BLaER1 treated with 17β-estradiol and CSF1 and Interleukin-3, amounts not matched to agents 10 nM and 100 nM (cell line): ENCODE results near the gene ECI1.
A peak's percentile ranks its signal among the peaks of the same experiment; 100 is the strongest.

Experiments used
- H3K27ac ChIP-seq, 11 experiments: shearing (Covaris generic); formaldehyde crosslinking; 2 replicates each; pipeline ENCODE4 v1.8.1; 2022
- H3K27me3 ChIP-seq, 11 experiments: shearing (Covaris generic); formaldehyde crosslinking; 2 replicates each; pipeline ENCODE4 v1.8.1; 2022
- H3K36me3 ChIP-seq, 11 experiments: shearing (Covaris generic); formaldehyde crosslinking; 2 replicates each; pipeline ENCODE4 v1.8.1; 2022
- H3K4me1 ChIP-seq, 10 experiments: shearing (Covaris generic); formaldehyde crosslinking; 2 replicates each; pipeline ENCODE4 v1.8.1; 2022
- H3K4me2 ChIP-seq, 11 experiments: shearing (Covaris generic); formaldehyde crosslinking; 2 replicates each; pipeline ENCODE4 v1.8.1; 2022
- H3K4me3 ChIP-seq, 10 experiments: shearing (Covaris generic); formaldehyde crosslinking; 2 replicates each; pipeline ENCODE4 v1.8.1; 2022
- H3K9ac ChIP-seq, 11 experiments: shearing (Covaris generic); formaldehyde crosslinking; 2 replicates each; pipeline ENCODE4 v1.8.1; 2022
- H3K9me3 ChIP-seq, 11 experiments: shearing (Covaris generic); formaldehyde crosslinking; replicated peaks in 1 of 11; 2 replicates each; pipeline ENCODE4 v1.8.1; 2022
- H4K20me1 ChIP-seq, 11 experiments: shearing (Covaris generic); formaldehyde crosslinking; 2 replicates each; pipeline ENCODE4 v1.8.1; 2022
- Cebpa-rat ChIP-seq, 11 experiments: shearing (Covaris generic); IDR thresholded peaks; 2 replicates each; pipeline ENCODE4 v1.8.1; 2022

Gene ECI1

GRCh38 chr16:2209258-2210008 lies 42.0 kb downstream of the ECI1 start:
- no peak for TF ChIP-seq Cebpa-rat (IDR thresholded peaks at IDR 0.05)
- Histone ChIP-seq H3K36me3 (peaks cover 42 to 63% (median 51%) of the 10 kb centered on the region in 11 experiments), H3K27ac (no peak overlapping the region), H3K9me3 (no peaks in the 10 kb centered on the region), H3K9ac (peak overlapping the region in 3 of 11 experiments; percentile 1 to 11 (median 9); a peak in 3 of 22 replicates), H3K27me3 (no peaks in the 10 kb centered on the region), H3K4me1 (peaks cover 40 to 58% (median 51%) of the 10 kb centered on the region in 10 experiments), H3K4me2 (no peak overlapping the region), H3K4me3 (no peak overlapping the region), H4K20me1 (peaks cover 8 to 76% (median 36%) of the 10 kb centered on the region in 11 experiments; a peak in 20 of 22 replicates)

DNA sequence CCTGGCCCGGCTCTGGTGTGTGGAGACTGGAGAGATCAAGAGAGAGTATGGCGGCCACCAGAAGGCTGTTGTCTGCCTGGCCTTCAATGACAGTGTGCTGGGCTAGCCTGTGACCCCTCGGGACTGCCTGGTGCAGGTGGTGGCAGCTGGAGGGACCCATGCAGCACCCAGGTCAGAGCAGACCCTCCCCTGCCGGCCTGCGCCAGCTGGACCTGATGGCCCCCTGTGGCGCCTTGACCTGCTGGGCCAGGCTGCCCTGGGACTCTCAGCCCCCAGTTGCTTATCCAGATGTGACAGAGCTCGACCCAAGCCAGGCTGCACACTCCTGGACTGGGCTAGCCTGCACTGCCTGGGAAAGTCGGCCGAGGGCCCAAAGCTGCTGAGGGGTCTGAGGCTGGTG lies 42.6 kb downstream of the ECI1 start:
- Histone ChIP-seq H3K4me3 (no peak overlapping the region), H3K27ac (no peak overlapping the region), H3K4me1 (peaks cover 44 to 61% (median 54%) of the 10 kb centered on the region in 10 experiments)

GRCh38 chr16:2208308-2208707 lies 43.1 kb downstream of the ECI1 start:
- no peak overlapping the region for H3K4me2 ChIP-seq
- H3K9me3 ChIP-seq: no peaks in the 10 kb centered on the region
- peaks cover 42 to 63% (median 51%) of the 10 kb centered on the region in 11 experiments for H3K36me3 ChIP-seq
- peaks cover 8 to 67% (median 34%) of the 10 kb centered on the region in 11 experiments; a peak in 20 of 22 replicates for H4K20me1 ChIP-seq
- H3K4me1 ChIP-seq: peaks cover 40 to 57% (median 50%) of the 10 kb centered on the region in 10 experiments
- H3K9ac ChIP-seq: peak overlapping the region in 2 of 11 experiments; percentile 98; a peak in 3 of 22 replicates
- no peak for TF ChIP-seq Cebpa-rat (IDR thresholded peaks at IDR 0.05)
- H3K27ac ChIP-seq: no peak overlapping the region
- H3K27me3 ChIP-seq: no peaks in the 10 kb centered on the region
- H3K4me3 ChIP-seq: no peak overlapping the region

More for the DNA sequence above, 42.6 kb downstream of the ECI1 start:
- no peaks in the 10 kb centered on the region for H3K27me3 ChIP-seq
- no peak for TF ChIP-seq Cebpa-rat (IDR thresholded peaks at IDR 0.05)
- peaks cover 8 to 72% (median 36%) of the 10 kb centered on the region in 11 experiments; a peak in 20 of 22 replicates for H4K20me1 ChIP-seq
- 0 out of 22 replicates have a peak overlapping the region, but pooled peaks of 1 of the 11 experiments have one; percentile 98 for H3K9ac ChIP-seq
- H3K4me2 ChIP-seq: no peak overlapping the region
- H3K9me3 ChIP-seq: no peaks in the 10 kb centered on the region
- H3K36me3 ChIP-seq: peaks cover 42 to 63% (median 51%) of the 10 kb centered on the region in 11 experiments

GRCh38 chr16:2207872-2208271 lies 43.5 kb downstream of the ECI1 start:
- 0 out of 22 replicates have a peak overlapping the region, but pooled peaks of 2 of the 11 experiments have one; percentile 96 to 100 for H3K4me2 ChIP-seq
- H3K4me3 ChIP-seq: no peak overlapping the region
- peak overlapping the region in 7 of 11 experiments; percentile 91 to 99 (median 98); a peak in 6 of 22 replicates for H3K9ac ChIP-seq
- H3K36me3 ChIP-seq: peaks cover 42 to 62% (median 51%) of the 10 kb centered on the region in 11 experiments
- H3K27ac ChIP-seq: no peak overlapping the region
- H3K4me1 ChIP-seq: peaks cover 35 to 53% (median 45%) of the 10 kb centered on the region in 10 experiments
- no peaks in the 10 kb centered on the region for H3K27me3 ChIP-seq
- peaks cover 8 to 63% (median 30%) of the 10 kb centered on the region in 11 experiments; a peak in 20 of 22 replicates for H4K20me1 ChIP-seq
- H3K9me3 ChIP-seq: no peaks in the 10 kb centered on the region
- no peak for TF ChIP-seq Cebpa-rat (IDR thresholded peaks at IDR 0.05)

- peaks cover 37 to 53% (median 44%) of the 10 kb centered on the region in 11 experiments for H3K36me3 ChIP-seq
- H3K27ac ChIP-seq: peak overlapping the region in 4 of 11 experiments; percentile 6 to 87 (median 21); a peak in 1 of 22 replicates
- TF ChIP-seq Cebpa-rat (IDR thresholded peaks at IDR 0.05): no peak
- peaks cover 0 to 9% (median under 1%) of the 10 kb centered on the region in 11 experiments; a peak in 6 of 22 replicates for H3K27me3 ChIP-seq
- peak overlapping the region in 6 of 10 experiments; percentile 70 to 84 (median 75); a peak in 8 of 20 replicates for H3K4me3 ChIP-seq
- H3K4me1 ChIP-seq: peaks cover 27 to 43% (median 36%) of the 10 kb centered on the region in 10 experiments
- H3K4me2 ChIP-seq: peak overlapping the region; percentile 95 to 100 (median 97); a peak in 20 of 22 replicates
- peak overlapping the region; percentile 15 to 99 (median 95); a peak in 19 of 22 replicates for H3K9ac ChIP-seq
- H3K9me3 ChIP-seq: no peaks in the 10 kb centered on the region
- peaks cover 0 to 53% (median 20%) of the 10 kb centered on the region in 11 experiments; a peak in 16 of 22 replicates for H4K20me1 ChIP-seq
Observed at GRCh38 chr16:2206780-2207433, 44.5 kb downstream of the ECI1 start.

DNA sequence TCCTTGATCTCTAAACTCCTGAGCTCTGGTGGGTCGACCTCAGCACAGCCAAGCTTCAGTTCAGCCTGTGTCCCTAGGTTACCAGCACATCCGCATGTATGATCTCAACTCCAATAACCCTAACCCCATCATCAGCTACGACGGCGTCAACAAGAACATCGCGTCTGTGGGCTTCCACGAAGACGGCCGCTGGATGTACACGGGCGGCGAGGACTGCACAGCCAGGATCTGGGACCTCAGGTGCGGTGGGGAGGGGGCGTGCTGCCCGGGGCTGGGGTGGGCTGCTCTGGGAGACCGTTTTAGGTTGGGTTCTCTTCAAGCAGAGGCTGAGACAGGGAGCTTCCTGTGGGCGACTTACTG lies 45.0 kb downstream of the ECI1 start:
- Histone ChIP-seq H3K9me3 (no peaks in the 10 kb centered on the region), H4K20me1 (peaks cover 0 to 48% (median 15%) of the 10 kb centered on the region in 11 experiments; a peak in 13 of 22 replicates), H3K4me2 (peak overlapping the region; percentile 95 to 100 (median 97)), H3K4me1 (peaks cover 27 to 38% (median 32%) of the 10 kb centered on the region in 10 experiments), H3K9ac (peak overlapping the region; percentile 90 to 99 (median 95)), H3K27me3 (peaks cover 0 to 14% (median 4%) of the 10 kb centered on the region in 11 experiments; a peak in 7 of 22 replicates), H3K4me3 (peak overlapping the region; percentile 62 to 86 (median 72)), H3K27ac (peak overlapping the region; percentile 87 to 99 (median 96); a peak in 19 of 22 replicates), H3K36me3 (peaks cover 32 to 48% (median 41%) of the 10 kb centered on the region in 11 experiments)
- TF ChIP-seq Cebpa-rat (IDR thresholded peaks at IDR 0.05): no peak

DNA sequence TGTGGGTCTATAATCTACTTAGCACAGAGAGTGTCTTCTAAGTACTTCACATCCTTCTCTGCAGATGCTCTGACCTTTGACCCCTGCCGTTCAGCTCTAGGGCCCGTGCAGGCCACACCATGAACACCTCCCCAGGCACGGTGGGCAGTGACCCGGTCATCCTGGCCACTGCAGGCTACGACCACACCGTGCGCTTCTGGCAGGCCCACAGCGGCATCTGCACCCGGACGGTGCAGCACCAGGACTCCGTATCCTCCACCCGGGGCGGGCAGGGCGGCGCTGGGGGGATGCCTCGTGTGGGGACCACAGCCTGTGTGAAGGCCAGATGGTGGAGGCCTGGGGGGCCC lies 45.4 kb downstream of the ECI1 start:
- H3K36me3 ChIP-seq: peaks cover 31 to 44% (median 41%) of the 10 kb centered on the region in 11 experiments
- TF ChIP-seq Cebpa-rat (IDR thresholded peaks at IDR 0.05): no peak
- peak overlapping the region; percentile 95 to 100 (median 97) for H3K4me2 ChIP-seq
- H3K27me3 ChIP-seq: peaks cover 0 to 16% (median 4%) of the 10 kb centered on the region in 11 experiments; a peak in 8 of 22 replicates
- H3K4me1 ChIP-seq: peaks cover 27 to 33% (median 31%) of the 10 kb centered on the region in 10 experiments
- H3K4me3 ChIP-seq: peak overlapping the region; percentile 62 to 86 (median 72)
- H3K9ac ChIP-seq: peak overlapping the region; percentile 90 to 99 (median 95)
- no peaks in the 10 kb centered on the region for H3K9me3 ChIP-seq
- H4K20me1 ChIP-seq: peaks cover 0 to 43% (median 13%) of the 10 kb centered on the region in 11 experiments; a peak in 12 of 22 replicates
- peak overlapping the region; percentile 87 to 99 (median 96); a peak in 21 of 22 replicates for H3K27ac ChIP-seq

DNA sequence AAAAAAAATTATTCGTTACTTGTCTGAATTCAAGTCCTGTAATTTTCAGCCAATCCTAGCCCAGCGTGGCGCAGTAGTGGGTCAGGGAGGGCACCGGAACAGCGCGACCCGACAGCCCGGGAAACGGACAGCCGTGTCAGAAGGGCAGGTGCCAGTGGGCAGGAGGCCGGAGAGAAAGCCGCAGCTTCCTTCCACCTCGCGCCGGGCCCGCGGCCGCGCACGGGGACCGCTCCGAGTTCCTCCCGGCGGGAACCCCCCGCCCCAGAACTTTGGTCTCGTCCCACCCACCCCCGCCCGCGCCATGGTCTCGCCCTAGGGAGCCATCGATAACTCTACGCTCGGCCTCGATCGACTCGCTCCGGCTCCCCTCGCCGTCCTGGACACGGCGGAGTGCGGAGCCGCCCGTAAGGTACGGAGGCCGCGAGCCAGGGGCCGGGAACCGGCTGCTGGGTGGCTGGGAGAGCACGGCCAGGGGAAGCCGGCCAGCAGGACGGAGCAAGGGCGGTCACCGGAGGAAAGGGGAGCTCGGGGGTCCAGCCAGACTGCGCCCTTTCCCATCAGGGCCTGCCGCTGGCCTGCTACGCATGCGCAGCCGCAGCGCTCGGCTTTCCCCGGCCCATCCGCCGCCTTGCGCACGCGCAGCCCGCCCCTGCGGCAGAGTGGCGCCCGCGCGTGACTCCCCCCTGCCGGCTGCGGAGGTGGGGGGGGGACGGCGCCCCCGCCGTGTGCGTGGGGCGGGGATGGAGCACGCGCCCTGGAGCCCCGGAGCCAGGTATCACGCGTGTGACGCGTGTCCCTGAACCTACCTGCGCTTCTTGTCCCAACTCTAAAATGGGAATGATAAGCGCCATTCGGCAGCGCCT lies 46.1 kb downstream of the ECI1 start, which contains the start of gene MLST8:
TSS of gene MLST8 (plus strand) at position 351 of the 863 bp plus-strand sequence. CDS start 632 bp downstream, outside the sequence.
- Histone ChIP-seq H3K4me1 (peaks cover 27 to 33% (median 31%) of the 10 kb centered on the region in 10 experiments), H3K4me3 (peak within 1 kb of the TSS; percentile 62 to 86 (median 72)), H4K20me1 (peaks cover 0 to 37% (median 7%) of the 10 kb centered on the region in 11 experiments; a peak in 11 of 22 replicates), H3K27ac (peak within 1 kb of the TSS; percentile 87 to 99 (median 96)), H3K9me3 (no peaks in the 10 kb centered on the region), H3K4me2 (peak within 1 kb of the TSS; percentile 95 to 100 (median 97)), H3K9ac (peak within 1 kb of the TSS; percentile 90 to 99 (median 95)), H3K27me3 (peaks cover 0 to 21% (median 8%) of the 10 kb centered on the region in 11 experiments; a peak in 17 of 22 replicates), H3K36me3 (peaks cover 31 to 38% (median 37%) of the 10 kb centered on the region in 11 experiments)
- TF ChIP-seq Cebpa-rat (IDR thresholded peaks at IDR 0.05): no peak
